ENCODE measurements around the gene HIF3A. TPM values are rescaled to one million over a fixed set of nuclear protein-coding genes. Genes with fewer than 3 reads are reported as not detected.
"Not testable (repeated sequence)": the region's sequence is repeated elsewhere in the genome, so short reads cannot be mapped to it uniquely, and the experiment has no call there.

Gene HIF3A
- not detected for total RNA-seq

GRCh38 chr19:46296722-46297461 lies at the start of gene HIF3A:
Gene HIF3A, plus strand, starts transcription at chr19:46297042. Its CDS starts 35 bp downstream, at chr19:46297077.
- ATAC-seq (replicated peaks): no peak
- Mint-ChIP-seq H3K4me1 (no peaks in the 10 kb centered on the region), H3K27ac (no peak within 1 kb of the TSS), H3K4me3 (no peak within 1 kb of the TSS), H3K27me3 (peaks cover 31% of the 10 kb centered on the region), H3K9me3 (no peaks in the 10 kb centered on the region), H3K36me3 (ENCODE audit: low read depth) (no peaks in the 10 kb centered on the region)

- Mint-ChIP-seq H3K36me3 (ENCODE audit: low read depth) (no peaks in the 10 kb centered on the region), H3K27me3 (peaks cover 50% of the 10 kb centered on the region), H3K4me3 (no peak overlapping the region), H3K9me3 (no peaks in the 10 kb centered on the region), H3K27ac (no peak overlapping the region), H3K4me1 (no peaks in the 10 kb centered on the region)
- no peak for ATAC-seq (replicated peaks)
Observed at GRCh38 chr19:46250076-46250735, 46.6 kb upstream of the HIF3A start.

DNA sequence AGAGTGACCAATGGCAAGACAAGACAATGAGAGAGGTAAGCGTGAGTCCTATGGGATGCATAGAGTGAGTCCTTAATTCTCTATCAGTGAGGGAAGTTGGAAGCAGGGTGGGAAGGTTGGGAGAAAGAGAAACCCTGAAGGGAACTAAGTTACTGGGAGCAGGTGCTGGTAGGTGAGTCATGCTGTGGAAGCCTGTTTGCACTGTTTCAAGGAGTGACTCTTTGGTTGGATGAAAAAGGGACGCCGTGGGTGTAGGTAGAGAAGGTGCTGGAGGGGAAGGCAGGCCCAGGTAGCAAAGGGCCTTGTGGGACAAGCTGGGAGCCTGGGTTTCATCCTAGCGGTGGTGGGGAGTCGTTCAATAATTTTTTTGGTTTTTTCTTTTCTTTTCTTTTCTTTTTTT lies 45.4 kb upstream of the HIF3A start:
- Mint-ChIP-seq H3K4me3 (no peak overlapping the region), H3K4me1 (no peaks in the 10 kb centered on the region), H3K9me3 (no peaks in the 10 kb centered on the region), H3K36me3 (ENCODE audit: low read depth) (no peaks in the 10 kb centered on the region), H3K27me3 (peaks cover 38% of the 10 kb centered on the region), H3K27ac (no peak overlapping the region)
- no peak for ATAC-seq (replicated peaks)

- H3K27me3 Mint-ChIP-seq: peaks cover 27% of the 10 kb centered on the region
- H3K36me3 Mint-ChIP-seq (ENCODE audit: low read depth): no peaks in the 10 kb centered on the region
- ATAC-seq (replicated peaks): no peak
- no peak overlapping the region for H3K4me3 Mint-ChIP-seq
- no peak overlapping the region for H3K27ac Mint-ChIP-seq
- H3K4me1 Mint-ChIP-seq: no peaks in the 10 kb centered on the region
- no peaks in the 10 kb centered on the region for H3K9me3 Mint-ChIP-seq
Observed at GRCh38 chr19:46254776-46255175, 42.1 kb upstream of the HIF3A start.

DNA sequence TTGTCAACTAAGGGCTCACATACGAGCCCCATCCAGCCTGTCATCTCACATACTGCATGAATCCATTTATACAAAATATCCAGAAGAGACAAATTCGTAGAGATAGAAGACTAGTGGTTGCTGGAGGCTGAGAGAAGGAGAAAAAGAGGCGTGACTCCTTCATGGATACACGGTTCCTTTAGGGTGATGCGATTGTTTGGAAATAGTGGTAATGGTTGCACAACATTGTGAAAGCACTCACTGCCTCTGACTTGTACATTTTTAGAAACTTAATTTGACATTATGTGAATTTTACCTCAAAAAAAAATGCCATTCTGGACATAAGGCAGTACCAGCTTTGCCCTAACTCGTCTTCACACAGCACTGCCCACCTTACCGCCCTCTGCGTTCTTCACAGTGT lies 40.0 kb upstream of the HIF3A start:
- no peak for ATAC-seq (replicated peaks)
- Mint-ChIP-seq H3K9me3 (no peaks in the 10 kb centered on the region), H3K4me3 (no peak overlapping the region), H3K27me3 (peaks cover 30% of the 10 kb centered on the region), H3K27ac (no peak overlapping the region), H3K4me1 (no peaks in the 10 kb centered on the region), H3K36me3 (ENCODE audit: low read depth) (no peaks in the 10 kb centered on the region)

- H3K27ac Mint-ChIP-seq: not testable (repeated sequence)
Observed at GRCh38 chr19:46261501-46261900, 35.3 kb upstream of the HIF3A start.

DNA sequence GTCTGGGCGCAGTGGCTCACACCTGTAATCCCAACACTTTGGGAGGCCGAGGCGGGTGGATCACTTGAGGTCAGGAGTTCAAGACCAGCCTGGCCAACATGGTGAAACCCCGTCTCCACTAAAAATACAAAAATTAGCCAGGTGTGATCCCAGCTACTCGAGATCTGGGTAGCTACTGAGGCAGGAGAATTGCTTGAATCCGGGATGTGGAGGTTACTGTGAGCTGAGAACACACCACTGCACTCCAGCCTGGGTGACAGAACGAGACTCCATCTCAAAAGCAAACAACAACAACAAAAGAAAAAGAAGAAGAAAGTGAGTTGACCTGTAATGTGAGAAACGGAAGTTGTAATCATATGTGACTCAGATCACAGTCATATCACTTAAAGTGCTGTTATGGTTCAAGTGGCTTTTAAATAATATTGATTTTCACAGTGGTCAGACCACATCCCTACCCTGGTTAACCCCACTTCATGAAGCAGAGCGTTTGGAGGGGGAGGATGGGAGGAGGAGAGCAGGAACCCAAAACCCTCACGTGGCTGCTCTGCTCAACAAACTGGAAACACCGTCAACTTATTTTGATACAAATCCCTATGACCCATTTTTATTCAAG lies 34.1 kb upstream of the HIF3A start:
- ATAC-seq (replicated peaks): peak; percentile 98
- Mint-ChIP-seq H3K4me3 (peak overlapping the region; percentile 37), H3K27ac (peak overlapping the region; percentile 87), H3K27me3 (peaks cover 44% of the 10 kb centered on the region)
- H3K4me1 Mint-ChIP-seq; H3K36me3 Mint-ChIP-seq (ENCODE audit: low read depth); H3K9me3 Mint-ChIP-seq: not testable (repeated sequence)

More at GRCh38 chr19:46261501-46261900, 35.3 kb upstream of the HIF3A start:
- peaks cover 42% of the 10 kb centered on the region for H3K27me3 Mint-ChIP-seq
- H3K4me3 Mint-ChIP-seq; H3K4me1 Mint-ChIP-seq; ATAC-seq (replicated peaks); H3K9me3 Mint-ChIP-seq; H3K36me3 Mint-ChIP-seq (ENCODE audit: low read depth): not testable (repeated sequence)

DNA sequence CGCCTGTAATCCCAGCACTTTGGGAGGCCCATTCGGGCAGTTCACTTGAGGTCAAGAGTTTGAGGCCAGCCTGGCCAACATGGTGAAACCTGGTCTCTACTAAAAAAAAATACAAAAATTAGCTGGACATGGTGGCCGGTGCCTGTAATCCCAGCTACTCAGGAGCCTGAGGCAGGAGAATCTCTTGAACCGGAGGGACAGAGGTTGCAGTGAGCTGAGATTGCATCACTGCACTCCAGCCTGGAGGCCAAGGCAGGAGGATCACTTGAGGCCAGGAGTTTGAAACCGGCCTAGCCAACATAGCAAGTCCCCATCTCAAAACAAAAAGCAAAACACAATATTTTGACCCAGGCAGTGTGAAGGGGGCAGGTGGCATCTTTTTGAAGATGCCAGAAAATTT lies 32.0 kb upstream of the HIF3A start:
- peaks cover 52% of the 10 kb centered on the region for H3K27me3 Mint-ChIP-seq
- not testable (repeated sequence) for H3K36me3 Mint-ChIP-seq (ENCODE audit: low read depth); H3K9me3 Mint-ChIP-seq; H3K4me3 Mint-ChIP-seq; H3K4me1 Mint-ChIP-seq; ATAC-seq (replicated peaks); H3K27ac Mint-ChIP-seq

DNA sequence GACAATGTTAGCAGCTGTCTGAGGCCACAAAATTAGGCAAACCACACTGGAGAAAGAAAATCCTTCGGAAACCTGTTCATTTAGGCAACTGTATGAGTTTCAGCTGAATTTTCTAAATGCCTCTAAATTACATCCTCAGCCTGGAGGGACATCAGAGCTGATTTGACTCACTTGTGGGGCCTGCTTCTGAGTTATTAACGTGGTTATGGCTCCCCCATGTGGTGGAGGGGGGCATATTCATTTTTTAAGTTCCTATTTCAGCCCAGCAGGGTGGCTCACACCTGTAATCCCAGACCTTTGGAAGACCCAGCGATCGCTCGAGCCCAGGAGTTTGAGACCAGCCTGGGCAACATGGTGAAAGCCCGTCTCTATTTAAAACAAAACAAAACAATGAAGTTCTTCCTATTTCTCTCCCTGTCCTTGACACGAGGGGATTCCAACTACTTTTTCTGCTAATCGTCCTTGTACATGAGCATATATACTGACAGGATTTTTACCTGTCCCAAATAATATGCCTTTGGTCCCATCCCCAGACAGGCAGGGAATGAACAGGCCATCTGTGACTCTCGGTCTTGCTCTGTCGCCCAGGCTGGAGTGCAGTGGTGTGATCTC lies 31.5 kb upstream of the HIF3A start:
- no peak overlapping the region for H3K4me3 Mint-ChIP-seq
- H3K36me3 Mint-ChIP-seq (ENCODE audit: low read depth): peaks cover 6% of the 10 kb centered on the region

GRCh38 chr19:46269101-46269500 lies 27.7 kb upstream of the HIF3A start:
- Mint-ChIP-seq H3K4me3 (no peak overlapping the region), H3K9me3 (no peaks in the 10 kb centered on the region), H3K36me3 (ENCODE audit: low read depth) (no peaks in the 10 kb centered on the region), H3K4me1 (no peaks in the 10 kb centered on the region), H3K27me3 (peaks cover 55% of the 10 kb centered on the region), H3K27ac (no peak overlapping the region)
- ATAC-seq (replicated peaks): no peak

More for the DNA sequence above, 31.5 kb upstream of the HIF3A start:
- Mint-ChIP-seq H3K27me3 (peaks cover 51% of the 10 kb centered on the region), H3K27ac (no peak overlapping the region), H3K4me1 (peaks cover 9% of the 10 kb centered on the region), H3K9me3 (no peaks in the 10 kb centered on the region)
- ATAC-seq (replicated peaks): peak; percentile 51

- H3K27ac Mint-ChIP-seq: no peak overlapping the region
- H3K4me1 Mint-ChIP-seq: no peaks in the 10 kb centered on the region
- H3K9me3 Mint-ChIP-seq: no peaks in the 10 kb centered on the region
- no peak for ATAC-seq (replicated peaks)
- H3K4me3 Mint-ChIP-seq: no peak overlapping the region
- H3K27me3 Mint-ChIP-seq: peaks cover 49% of the 10 kb centered on the region
- H3K36me3 Mint-ChIP-seq (ENCODE audit: low read depth): no peaks in the 10 kb centered on the region
Observed at GRCh38 chr19:46270521-46271256, 26.2 kb upstream of the HIF3A start.

GRCh38 chr19:46271481-46272197 lies 25.2 kb upstream of the HIF3A start:
- H3K27me3 Mint-ChIP-seq: peaks cover 42% of the 10 kb centered on the region
- no peak overlapping the region for H3K4me3 Mint-ChIP-seq
- H3K4me1 Mint-ChIP-seq: no peaks in the 10 kb centered on the region
- H3K36me3 Mint-ChIP-seq (ENCODE audit: low read depth): no peaks in the 10 kb centered on the region
- ATAC-seq (replicated peaks): peak; percentile 91
- H3K27ac Mint-ChIP-seq: no peak overlapping the region
- no peaks in the 10 kb centered on the region for H3K9me3 Mint-ChIP-seq

GRCh38 chr19:46273931-46274330 lies 22.9 kb upstream of the HIF3A start:
- not testable (repeated sequence) for H3K4me1 Mint-ChIP-seq; H3K9me3 Mint-ChIP-seq; ATAC-seq (replicated peaks); H3K4me3 Mint-ChIP-seq; H3K27ac Mint-ChIP-seq; H3K36me3 Mint-ChIP-seq (ENCODE audit: low read depth)
- H3K27me3 Mint-ChIP-seq: peaks cover 38% of the 10 kb centered on the region

DNA sequence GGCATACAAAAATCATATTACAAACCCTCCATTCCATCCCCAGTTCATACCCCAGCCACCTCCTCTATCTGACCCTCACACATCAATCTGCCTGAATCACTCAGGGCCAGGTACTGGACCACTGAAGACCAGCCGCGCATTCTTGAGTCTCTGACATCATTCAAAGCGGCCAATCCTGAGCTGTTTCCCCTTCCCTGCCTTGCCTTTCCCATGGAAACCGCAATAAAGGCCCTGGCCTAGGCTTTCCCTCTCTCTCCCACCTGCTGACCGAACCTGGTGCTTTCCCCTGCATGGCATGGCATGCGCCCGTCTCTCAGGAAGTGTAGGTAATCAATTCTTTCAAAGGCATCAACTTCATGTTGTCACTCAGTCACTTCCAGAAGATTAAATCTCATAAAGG lies 17.7 kb upstream of the HIF3A start:
- ATAC-seq (replicated peaks): no peak
- no peak overlapping the region for H3K27ac Mint-ChIP-seq
- H3K27me3 Mint-ChIP-seq: peaks cover 22% of the 10 kb centered on the region
- no peak overlapping the region for H3K4me3 Mint-ChIP-seq
- no peaks in the 10 kb centered on the region for H3K9me3 Mint-ChIP-seq
- H3K4me1 Mint-ChIP-seq: no peaks in the 10 kb centered on the region
- no peaks in the 10 kb centered on the region for H3K36me3 Mint-ChIP-seq (ENCODE audit: low read depth)

Measured in activated T-helper 17 cell treated with anti-CD3 and anti-CD28 coated beads, Interleukin-2, amount 50 U/mL, for 72 hours (primary cell).